ENCODE measurements around the gene SCP2D1. TPM values are rescaled to one million over a fixed set of nuclear protein-coding genes. Genes with fewer than 3 reads are reported as not detected.
"Not testable (repeated sequence)": the region's sequence is repeated elsewhere in the genome, so short reads cannot be mapped to it uniquely, and the experiment has no call there.

Gene SCP2D1
- polyA plus RNA-seq (ENCODE audit: insufficient read length), result not detected

GRCh38 chr20:18813483-18813882 lies at the start of gene SCP2D1:
SCP2D1 (plus strand) TSS chr20:18813783; CDS start chr20:18813816, 33 bp downstream.
- DNase-seq, result no peak

GRCh38 chr20:18767676-18768075 lies 45.9 kb upstream of the SCP2D1 start:
- DNase-seq, result no peak

GRCh38 chr20:18773566-18773965 lies 40.0 kb upstream of the SCP2D1 start:
- no peak for DNase-seq

DNA sequence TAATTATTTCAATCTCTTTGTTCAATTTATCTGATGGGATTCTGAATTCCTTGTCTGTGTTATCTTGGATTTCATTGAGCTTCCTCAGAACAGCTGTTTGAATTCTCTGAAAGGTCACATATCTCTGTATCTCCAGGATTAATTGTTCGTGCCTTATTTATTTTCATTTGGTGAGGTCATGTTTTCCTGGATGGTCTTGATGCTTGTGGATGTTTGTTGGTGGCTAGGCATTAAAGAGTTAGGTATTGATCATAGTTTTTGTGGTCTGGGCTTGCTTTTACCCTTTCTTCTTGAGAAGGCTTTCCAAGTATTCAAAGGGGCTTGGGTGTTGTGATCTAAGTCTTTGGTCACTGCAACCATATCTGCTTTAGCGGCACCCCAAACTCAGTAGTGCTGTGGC lies 39.4 kb upstream of the SCP2D1 start:
- DNase-seq, result no peak

DNA sequence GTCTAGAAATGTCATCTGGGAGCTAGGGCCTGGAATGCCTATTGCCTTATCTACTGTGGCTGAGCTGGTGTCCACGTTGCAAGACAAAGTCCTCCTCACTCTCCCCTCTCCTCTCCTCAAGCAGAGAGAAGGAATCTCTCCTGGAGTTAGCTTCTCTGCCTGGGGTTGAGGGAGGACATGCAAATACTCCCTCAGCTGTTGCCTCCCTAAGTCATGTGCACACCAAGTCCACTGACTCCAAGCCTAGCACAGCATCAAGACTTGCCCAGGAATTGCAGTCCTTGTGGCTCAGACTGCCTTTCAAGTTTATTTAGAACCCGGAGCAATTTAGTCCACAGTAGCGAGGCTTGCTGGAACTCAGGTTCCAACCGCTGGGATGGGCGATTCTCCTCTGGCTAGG lies 38.0 kb upstream of the SCP2D1 start:
- DNase-seq, result no peak

DNA sequence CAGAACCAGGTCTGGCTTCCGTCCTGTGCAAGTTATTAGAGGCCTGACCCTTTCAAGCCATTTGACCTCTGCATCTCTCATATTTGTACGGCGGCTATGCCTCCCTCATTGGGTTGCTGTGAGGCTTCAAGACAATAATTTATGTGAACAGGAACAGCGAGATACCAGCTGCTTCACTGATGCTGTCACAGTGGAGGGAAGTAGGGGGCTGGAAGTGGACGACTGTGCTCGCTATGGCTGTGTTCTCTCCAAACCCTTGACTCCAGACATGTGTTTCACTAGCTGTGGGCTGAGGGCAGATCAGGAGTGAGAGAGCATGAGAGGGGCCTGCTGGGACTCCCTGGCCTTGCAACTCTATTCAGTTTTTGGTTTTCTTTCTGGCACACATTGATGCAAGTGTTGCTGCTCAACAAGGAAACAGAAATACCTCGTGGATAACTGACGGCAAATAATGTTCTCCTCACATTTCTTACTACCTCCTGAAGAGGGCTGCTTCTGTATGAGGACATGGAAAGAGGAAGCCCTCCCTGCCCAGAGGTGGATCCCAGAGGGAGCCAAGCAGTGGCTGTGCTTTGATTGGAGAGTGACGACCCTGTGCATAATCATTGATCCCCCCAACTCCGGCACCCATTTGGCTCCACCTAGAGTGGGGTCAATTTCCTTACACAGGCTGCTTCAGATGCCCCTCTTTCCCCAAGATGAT lies 34.7 kb upstream of the SCP2D1 start:
- DNase-seq, result no peak

DNA sequence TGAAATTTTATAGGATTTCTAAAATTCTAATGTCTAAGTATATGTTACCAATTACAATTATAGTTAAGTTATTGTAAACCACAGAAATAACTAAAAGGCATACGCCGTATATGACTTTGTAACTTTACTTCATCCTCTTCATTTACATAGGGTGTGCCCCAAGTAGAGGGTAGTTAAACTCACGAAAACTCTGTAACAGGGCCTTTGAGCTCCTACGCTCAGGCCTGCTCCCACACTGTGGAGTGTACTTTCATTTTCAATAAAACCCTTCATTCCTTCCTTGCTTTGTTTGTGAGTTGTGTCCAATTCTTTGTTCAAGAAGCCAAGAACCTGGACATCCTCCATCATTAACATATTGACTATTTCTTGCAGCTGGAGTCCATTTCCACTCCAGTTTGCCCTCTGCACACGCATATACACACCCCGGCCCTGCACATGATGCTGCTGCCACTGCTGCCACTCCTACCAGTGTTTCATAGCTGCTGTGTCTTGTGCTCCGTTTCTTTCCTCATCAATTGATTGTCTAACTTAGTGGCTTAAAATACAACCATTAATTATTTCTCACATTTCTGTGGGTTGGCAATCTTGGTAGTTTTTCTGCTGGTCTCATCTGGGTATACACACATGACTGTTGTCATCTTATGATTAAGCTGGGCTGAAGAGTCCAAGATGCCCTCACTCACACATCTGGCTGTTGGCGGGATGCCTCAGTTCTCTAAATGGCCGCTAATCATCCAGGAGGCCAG lies 33.0 kb upstream of the SCP2D1 start:
- DNase-seq, result no peak

GRCh38 chr20:18781509-18781908 lies 32.1 kb upstream of the SCP2D1 start:
- DNase-seq, result no peak

DNA sequence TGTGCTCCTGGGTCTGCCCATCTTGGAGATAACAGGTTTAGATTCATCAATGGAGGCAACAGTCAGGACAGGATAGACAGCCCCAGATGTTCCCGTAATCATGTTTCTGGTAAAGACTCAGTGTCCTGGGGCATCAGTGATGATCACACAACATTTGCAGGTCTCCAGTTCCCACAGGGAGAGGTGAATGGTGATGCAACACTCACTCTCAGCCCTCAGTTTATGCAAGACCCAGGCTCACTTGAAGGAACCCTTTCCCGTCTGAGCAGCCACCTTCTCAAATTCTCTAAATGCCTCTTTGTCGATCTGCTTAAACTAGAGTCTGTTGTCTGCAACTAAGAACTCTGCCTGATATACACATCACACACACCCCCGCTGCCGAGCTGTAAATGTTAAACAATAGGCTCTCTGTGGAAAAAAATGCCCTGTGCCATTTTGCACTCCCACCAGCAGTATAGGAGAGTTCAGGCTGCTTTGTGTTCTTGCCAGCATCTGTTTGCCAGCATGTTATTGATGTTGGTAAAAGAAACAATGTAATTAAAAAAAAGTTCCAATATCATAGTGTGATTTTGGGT lies 30.1 kb upstream of the SCP2D1 start:
- DNase-seq, result no peak

DNA sequence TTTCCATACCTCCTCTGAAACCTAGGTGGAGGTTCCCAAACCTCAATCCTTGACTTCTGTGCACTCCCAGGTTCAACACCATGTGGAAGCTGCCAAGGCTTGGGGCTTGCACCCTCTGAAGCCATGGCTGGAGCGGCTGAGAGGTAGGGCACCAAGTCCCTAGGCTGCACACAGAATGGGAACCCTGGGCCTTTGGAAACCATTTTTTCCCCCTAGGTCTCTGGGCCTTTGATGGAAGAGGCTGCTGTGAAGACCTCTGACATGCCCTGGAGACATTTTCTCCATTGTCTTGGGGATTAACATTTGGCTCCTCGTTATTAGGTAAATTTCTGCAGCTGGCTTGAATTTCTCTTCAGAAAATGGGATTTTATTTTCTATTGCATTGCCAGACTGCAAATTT lies 26.5 kb upstream of the SCP2D1 start:
- DNase-seq, result not testable (repeated sequence)

DNA sequence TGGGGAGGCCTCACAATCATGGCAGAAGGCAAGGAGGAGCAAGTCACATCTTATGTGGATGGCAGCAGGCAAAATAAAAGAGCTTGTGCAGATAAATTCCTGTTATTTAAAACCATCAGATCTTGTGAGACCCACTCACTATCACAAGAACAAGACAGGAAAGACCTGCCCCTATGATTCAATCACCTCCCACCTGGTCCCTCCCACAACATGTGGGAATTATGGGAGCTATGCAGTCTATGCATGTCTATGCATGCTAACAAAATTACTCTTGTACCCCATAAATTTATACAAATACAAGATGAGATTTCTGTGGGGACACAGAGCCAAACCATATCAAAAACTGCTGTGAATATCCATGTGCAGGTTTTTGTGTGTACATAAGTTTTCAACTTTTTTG lies 25.6 kb upstream of the SCP2D1 start:
- DNase-seq, result no peak

DNA sequence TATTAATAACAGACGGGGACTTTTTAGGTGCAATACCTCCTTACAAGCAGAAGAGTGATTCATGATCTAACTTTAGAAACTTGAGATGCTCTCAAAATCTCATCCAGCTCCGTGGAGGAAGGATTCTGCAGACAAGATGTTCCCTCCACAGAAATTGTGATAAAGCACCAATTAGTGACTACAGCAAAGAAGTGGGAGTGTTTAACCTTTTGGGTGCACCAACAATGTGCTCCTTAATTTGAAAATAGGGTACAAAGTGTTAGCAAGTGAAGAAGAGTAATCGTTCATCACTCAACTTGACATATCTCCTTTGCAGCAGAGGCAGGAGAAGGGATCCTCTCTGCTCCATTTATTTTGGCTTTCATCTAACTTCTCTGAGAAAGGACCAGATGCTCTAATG lies 22.8 kb upstream of the SCP2D1 start:
- DNase-seq, result no peak

DNA sequence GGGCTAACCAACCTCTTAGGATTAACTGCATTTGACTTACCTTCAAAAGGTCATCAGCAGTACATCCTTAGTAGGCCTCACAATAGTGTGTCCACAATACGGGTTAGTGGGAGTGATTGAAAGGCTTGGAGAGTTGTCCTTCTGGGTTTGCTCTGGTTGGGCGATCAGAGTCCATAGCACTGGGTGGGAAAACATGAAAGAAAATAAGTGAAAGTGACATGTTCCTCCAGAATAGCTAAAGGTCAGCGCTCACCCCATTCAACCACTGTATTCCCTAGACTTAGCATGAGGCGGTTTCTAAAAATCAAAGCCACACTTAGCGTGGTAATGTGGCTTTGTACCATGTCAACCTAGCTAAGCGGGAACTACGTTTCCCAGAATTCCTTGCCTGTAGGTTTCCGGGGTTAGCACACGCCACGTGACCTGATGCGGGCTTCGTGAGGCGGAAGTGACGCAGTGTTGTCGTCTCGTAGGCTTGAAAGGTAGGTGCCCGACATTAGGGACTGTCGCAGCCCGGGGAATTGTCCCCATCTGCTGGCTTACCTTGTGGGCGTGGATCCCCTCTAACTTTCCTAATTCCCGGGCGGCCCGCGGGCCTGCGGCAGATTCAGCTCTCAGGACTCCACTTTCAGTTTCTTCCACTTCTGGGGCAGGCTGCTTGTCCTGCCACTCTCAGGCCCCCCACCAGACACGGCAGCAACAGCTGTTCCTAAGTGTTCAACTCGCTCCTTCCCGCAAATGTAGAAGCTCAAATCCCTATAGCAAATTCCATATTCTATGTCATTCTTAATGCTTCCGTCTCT lies 19.8 kb upstream of the SCP2D1 start:
- DNase-seq, result peak; percentile 93

DNA sequence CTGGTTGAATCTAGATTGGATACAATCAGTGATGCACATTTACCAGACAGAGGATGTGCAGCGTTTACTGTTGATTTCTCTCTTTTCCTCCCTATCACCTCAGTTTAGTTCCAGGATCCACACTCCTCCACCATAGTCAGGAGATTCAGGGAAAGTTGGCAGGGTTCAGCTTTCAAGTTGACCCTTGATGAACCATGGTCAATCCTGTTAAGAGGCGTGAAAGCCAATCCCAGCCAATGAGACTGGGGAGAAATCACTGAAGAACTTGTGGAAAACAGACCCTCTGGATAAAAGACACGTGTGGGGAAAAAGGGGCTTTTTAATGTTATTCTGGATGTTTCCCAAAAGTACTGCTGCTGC lies 19.2 kb upstream of the SCP2D1 start:
- no peak for DNase-seq

DNA sequence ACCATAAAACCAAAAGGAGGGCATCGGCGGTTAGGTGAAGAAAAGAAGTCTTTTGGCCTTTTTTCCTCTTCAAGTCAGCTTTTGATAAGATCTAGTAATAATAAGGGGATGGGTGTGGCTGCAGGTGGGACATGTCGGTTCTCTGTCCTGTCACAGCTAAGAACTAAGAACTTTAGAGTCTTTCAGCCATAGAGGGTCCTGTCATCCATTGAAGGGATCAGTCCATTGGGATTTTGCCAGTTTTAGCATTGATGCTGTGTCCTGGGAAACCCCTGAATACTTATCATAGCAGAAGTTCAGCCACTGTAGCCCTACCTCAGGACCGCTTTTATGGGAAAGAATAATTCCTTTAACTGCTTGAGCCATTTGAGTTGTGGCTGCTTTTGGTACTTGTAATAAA lies 18.2 kb upstream of the SCP2D1 start:
- no peak for DNase-seq

GRCh38 chr20:18796282-18796833 lies 17.2 kb upstream of the SCP2D1 start:
- DNase-seq, result no peak

DNA sequence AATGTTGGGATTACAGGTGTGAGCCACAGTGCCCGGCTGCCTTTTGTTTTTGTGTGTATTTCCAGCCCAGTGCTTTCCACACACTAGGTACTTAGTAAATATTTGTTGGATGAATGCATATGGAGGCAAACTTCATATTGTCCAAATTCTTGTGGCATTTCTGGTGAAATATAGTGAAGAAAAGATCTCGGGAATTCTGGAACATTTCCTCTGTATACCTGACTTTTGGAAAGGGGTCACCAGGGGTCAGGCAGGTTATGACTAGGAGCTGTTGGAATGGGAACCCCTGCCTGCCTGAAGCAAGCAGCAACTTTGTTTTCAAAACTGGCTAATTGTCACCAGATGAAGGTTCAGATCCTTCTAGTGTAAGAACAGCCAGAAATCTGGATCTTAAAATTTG lies 12.1 kb upstream of the SCP2D1 start:
- no peak for DNase-seq

DNA sequence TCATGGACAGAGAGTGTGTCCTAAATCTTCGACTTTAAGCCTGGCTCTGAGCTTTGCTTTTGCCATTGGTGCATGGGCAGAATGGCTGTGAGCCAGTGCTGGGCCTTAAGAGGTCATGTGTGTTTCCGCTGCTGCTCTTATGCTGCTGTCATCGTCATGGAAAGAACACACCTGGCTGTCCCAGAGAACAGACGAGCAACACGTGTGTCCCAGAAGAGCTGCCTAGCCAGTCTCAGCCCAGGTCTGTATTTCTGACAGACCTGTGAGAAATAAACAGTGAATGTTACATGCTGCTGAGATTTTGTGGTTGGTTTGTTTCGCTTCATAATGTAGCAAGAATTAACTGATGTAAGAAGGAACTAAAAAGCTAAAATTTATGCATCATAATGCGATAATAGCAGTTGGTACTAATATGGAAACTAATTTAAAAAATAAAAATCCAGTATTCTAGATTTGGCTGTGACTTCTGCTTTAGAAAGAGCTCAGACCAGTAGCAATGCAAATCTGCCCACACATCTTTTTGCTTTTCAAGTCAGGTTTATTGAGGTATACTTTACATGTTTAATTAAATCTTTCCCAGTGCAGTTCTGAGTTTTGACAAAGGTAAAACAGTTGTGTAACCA lies 11.5 kb upstream of the SCP2D1 start:
- no peak for DNase-seq

GRCh38 chr20:18805881-18806280 lies 7.7 kb upstream of the SCP2D1 start:
- no peak for DNase-seq

GRCh38 chr20:18808712-18809111 lies 4.9 kb upstream of the SCP2D1 start:
- DNase-seq, result no peak

DNA sequence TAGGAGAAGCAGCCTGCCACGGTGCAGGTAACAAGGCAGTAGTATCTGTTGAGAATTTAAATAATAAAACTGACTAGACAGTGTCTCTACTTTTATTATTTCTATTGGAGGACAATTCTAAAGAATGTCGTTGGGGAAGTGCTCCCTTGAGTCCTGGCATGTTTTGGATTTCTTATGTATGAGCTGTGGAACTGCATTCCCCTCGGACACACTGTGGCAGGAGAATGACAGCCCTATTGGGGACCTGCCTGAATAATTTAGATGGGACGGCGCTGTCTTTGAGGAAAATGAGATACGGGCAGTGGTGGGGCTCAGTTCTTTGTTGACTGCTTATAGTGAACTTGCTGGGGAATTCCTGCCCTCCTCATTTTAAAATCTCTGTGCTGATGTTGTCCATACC lies 2.4 kb upstream of the SCP2D1 start:
- no peak for DNase-seq

DNA sequence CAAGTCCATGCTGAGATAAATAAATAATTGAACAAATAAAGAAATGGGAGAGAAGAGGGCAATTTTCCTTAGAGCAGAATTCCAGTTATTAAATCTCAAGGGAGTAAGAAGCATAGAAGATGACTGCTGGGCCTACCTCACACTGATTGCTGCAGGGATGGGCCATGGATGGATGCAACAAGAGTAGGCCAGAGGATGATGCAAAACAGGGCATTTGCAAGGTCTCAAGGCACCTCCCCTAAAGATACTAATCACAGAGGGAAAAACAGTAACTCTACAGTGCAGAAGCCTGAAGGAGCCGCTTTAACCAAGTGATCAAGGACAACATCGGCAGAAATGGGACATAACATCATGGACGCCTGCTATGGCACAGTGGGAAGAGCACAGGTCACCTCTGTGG lies 1.7 kb upstream of the SCP2D1 start:
- no peak for DNase-seq

Measured in hindlimb muscle (tissue), 1 donor.